Aorta (tissue), 5 donors: ENCODE data around the gene GPR33. TPM values are rescaled to one million over a fixed set of nuclear protein-coding genes. Genes with fewer than 3 reads are reported as not detected.

Experiments
- ATAC-seq: fragments of 200-7000 bp; cut with Tn5 transposase; one replicate; pipeline ENCODE4 v1.9.1; 2022; ENCODE audit warnings: moderate library complexity; ENCODE audit not compliant: low FRiP score
- DNase-seq, 2 donors: peaks; one replicate each; pipeline ENCODE4 v3.0.0-alpha.2; 2020
- H3K27ac ChIP-seq, 2 donors: one replicate each; pipeline ENCODE4 v1.5.1; 2013; ENCODE audit warnings: low read length in 2 of 2, mild to moderate bottlenecking in 2 of 2, moderate library complexity in 2 of 2, control low read depth in 1 of 2, inconsistent platforms in 1 of 2, low read depth in 1 of 2
- H3K27me3 ChIP-seq, 2 donors: one replicate each; pipeline ENCODE4 v1.6.1; 2013; ENCODE audit warnings: control low read depth in 1 of 2, low read length in 1 of 2, mild to moderate bottlenecking in 1 of 2, moderate library complexity in 1 of 2; ENCODE audit not compliant: insufficient read depth in 2 of 2, control insufficient read depth in 1 of 2
- H3K36me3 ChIP-seq, 2 donors: one replicate each; pipeline ENCODE4 v1.6.1; 2013; ENCODE audit warnings: control low read depth in 1 of 2, low read length in 1 of 2, mild to moderate bottlenecking in 1 of 2; ENCODE audit not compliant: insufficient read depth in 2 of 2, control insufficient read depth in 1 of 2
- H3K4me1 ChIP-seq, 2 donors: one replicate each; pipeline ENCODE4 v1.6.1; 2013; ENCODE audit warnings: low read length in 2 of 2, control low read depth in 1 of 2, mild to moderate bottlenecking in 1 of 2, moderate library complexity in 1 of 2; ENCODE audit not compliant: insufficient read depth in 2 of 2, control insufficient read depth in 1 of 2
- H3K4me3 ChIP-seq, 2 donors: one replicate each; pipeline ENCODE4 v1.5.1; 2013; ENCODE audit warnings: low read length in 2 of 2, control low read depth in 1 of 2, mild to moderate bottlenecking in 1 of 2
- H3K9me3 ChIP-seq: one replicate; pipeline ENCODE4 v1.6.1; 2013; ENCODE audit warnings: mild to moderate bottlenecking, low read length; ENCODE audit not compliant: control insufficient read depth
- WGBS, 2 donors: extraction: QIAGEN DNeasy Blood & Tissue Kit; methylation state at CpG; one replicate each; pipeline ENCODE4 v1.1.7; 2013; 5-methylcytosine and 5-hydroxymethylcytosine counted together
- intact Hi-C, 2 donors: fragments of 100-400 bp; cut with DNase I; formaldehyde crosslinking; loops; one replicate each; pipeline versions ENCODE4 v1.14.2 to v1.15.0; 2022
- polyA plus RNA-seq, 2 donors: library from polyadenylated mRNA; stranded (reverse); fragments of 200-250 nt; gene quantifications; one replicate each; pipeline ENCODE4 v1.2.3, GENCODE V29; 2013
- total RNA-seq, 2 donors: library from RNA; stranded (reverse); fragmentation: NEBNext Ultra II Directional; extraction: Animal tissue kit (Norgen Biotek cat#: 25700); gene quantifications; one replicate each; pipeline ENCODE4 v1.2.1, GENCODE V29; 2021
- donor health status: healthy with polysubstance abuse.
- donor health status: Bipolar disorder and iron deficiency.
- donor health status: DM: no; HTN: no; CAD: no.
- donor health status: DM: no; HTN: no; CAD: no.
- donor health status: DM: yes; HTN: yes; CAD: no.

GPR33 gene
- total and polyA plus RNA-seq, 4 donors: not detected

GRCh38 chr14:31505411-31505810 lies 17.6 kb upstream of the GPR33 start:
- peaks cover 2 to 7% of the 10 kb centered on the region in 2 donors for H3K4me1 ChIP-seq
- DNase-seq (no peak), ATAC-seq (no peak)
- intact Hi-C loops: loop anchor here in 1 of 2 donors (5.0 to 10.0 kb wide), 2 partner anchors 569 to 747 kb away; partner anchors contain the start of gene ARHGAP5
- WGBS, 2 donors: 3 to 7% methylated on average over 1 of the region's 1 CpG
- no peaks in the 10 kb centered on the region for H3K36me3 ChIP-seq
- H3K27ac ChIP-seq: no peak overlapping the region
- no peak overlapping the region for H3K4me3 ChIP-seq
- no peaks in the 10 kb centered on the region for H3K9me3 ChIP-seq
- no peaks in the 10 kb centered on the region for H3K27me3 ChIP-seq

- Histone ChIP-seq H3K36me3 (no peaks in the 10 kb centered on the region), H3K27ac (no peak overlapping the region), H3K4me1 (peaks cover 2 to 7% of the 10 kb centered on the region in 2 donors), H3K4me3 (no peak overlapping the region), H3K27me3 (no peaks in the 10 kb centered on the region), H3K9me3 (no peaks in the 10 kb centered on the region)
- DNase-seq (no peak), ATAC-seq (no peak)
- WGBS, 2 donors: 92 to 95% methylated on average over 2 of the region's 2 CpGs
- intact Hi-C loops: loop anchor here in 1 of 2 donors (10.0 kb wide), 1 partner anchor 573 kb away; the partner anchor contains the start of gene ARHGAP5
Measured at GRCh38 chr14:31501870-31502269, 14.0 kb upstream of the GPR33 start.

GRCh38 chr14:31492759-31493498 lies 5.1 kb upstream of the GPR33 start:
- WGBS, 2 donors: 93% methylated on average over 8 of the region's 8 CpGs
- H3K9me3 ChIP-seq: no peaks in the 10 kb centered on the region
- H3K27ac ChIP-seq: no peak overlapping the region
- ATAC-seq (no peak), DNase-seq (peak in 1 of 2 donors; percentile 66)
- H3K4me1 ChIP-seq: no peaks in the 10 kb centered on the region
- H3K36me3 ChIP-seq: no peaks in the 10 kb centered on the region
- no peaks in the 10 kb centered on the region for H3K27me3 ChIP-seq
- H3K4me3 ChIP-seq: no peak overlapping the region
- intact Hi-C loops: no loop called here

- H3K4me1 ChIP-seq: no peaks in the 10 kb centered on the region
- H3K9me3 ChIP-seq: no peaks in the 10 kb centered on the region
- H3K27me3 ChIP-seq: no peaks in the 10 kb centered on the region
- intact Hi-C loops: no loop called here
- H3K27ac ChIP-seq: no peak overlapping the region
- DNase-seq (no peak), ATAC-seq (no peak)
- H3K36me3 ChIP-seq: no peaks in the 10 kb centered on the region
- H3K4me3 ChIP-seq: no peak overlapping the region
Measured at GRCh38 chr14:31489691-31490090, 1.9 kb upstream of the GPR33 start.

GRCh38 chr14:31486764-31487163 lies 1.1 kb downstream of the GPR33 start:
- intact Hi-C loops: no loop called here
- 92% methylated on average over 2 of the region's 2 CpGs for WGBS, 2 donors
- ATAC-seq (no peak), DNase-seq (no peak)
- H3K4me3 ChIP-seq: no peak overlapping the region
- no peak overlapping the region for H3K27ac ChIP-seq
- no peaks in the 10 kb centered on the region for H3K4me1 ChIP-seq
- no peaks in the 10 kb centered on the region for H3K9me3 ChIP-seq
- H3K36me3 ChIP-seq: no peaks in the 10 kb centered on the region
- H3K27me3 ChIP-seq: no peaks in the 10 kb centered on the region

- no peak for DNase-seq
Measured at GRCh38 chr14:31484754-31485153, 3.1 kb downstream of the GPR33 start.

GRCh38 chr14:31480156-31480555 lies 7.7 kb downstream of the GPR33 start:
- ATAC-seq (no peak), DNase-seq (no peak)
- no peaks in the 10 kb centered on the region for H3K9me3 ChIP-seq
- no peaks in the 10 kb centered on the region for H3K36me3 ChIP-seq
- no peaks in the 10 kb centered on the region for H3K27me3 ChIP-seq
- peaks cover 0 to 3% of the 10 kb centered on the region in 2 donors for H3K4me1 ChIP-seq
- no peak overlapping the region for H3K4me3 ChIP-seq
- no peak overlapping the region for H3K27ac ChIP-seq
- 83 to 97% methylated on average over 4 of the region's 4 CpGs for WGBS, 2 donors
- intact Hi-C loops: no loop called here

More at GRCh38 chr14:31484754-31485153, 3.1 kb downstream of the GPR33 start:
- H3K36me3 ChIP-seq: no peaks in the 10 kb centered on the region
- H3K4me3 ChIP-seq: no peak overlapping the region
- ATAC-seq: no peak
- whole genome bisulfite sequencing, 2 donors: 85 to 87% methylated on average over 3 of the region's 3 CpGs
- H3K4me1 ChIP-seq: no peaks in the 10 kb centered on the region
- H3K27me3 ChIP-seq: no peaks in the 10 kb centered on the region
- no peaks in the 10 kb centered on the region for H3K9me3 ChIP-seq
- intact Hi-C loops: no loop called here
- H3K27ac ChIP-seq: no peak overlapping the region

- intact Hi-C loops: no loop called here
- DNase-seq (no peak), ATAC-seq (no peak)
- Histone ChIP-seq H3K4me3 (no peak overlapping the region), H3K4me1 (peaks cover 0 to 3% of the 10 kb centered on the region in 2 donors), H3K27me3 (no peaks in the 10 kb centered on the region), H3K9me3 (no peaks in the 10 kb centered on the region), H3K36me3 (no peaks in the 10 kb centered on the region), H3K27ac (no peak overlapping the region)
- WGBS, 2 donors: 87 to 89% methylated on average over 3 of the region's 3 CpGs
Measured at GRCh38 chr14:31479027-31479426, 8.8 kb downstream of the GPR33 start.

- H3K27me3 ChIP-seq: no peaks in the 10 kb centered on the region
- DNase-seq (no peak), ATAC-seq (no peak)
- no peaks in the 10 kb centered on the region for H3K9me3 ChIP-seq
- intact Hi-C loops: no loop called here
- H3K27ac ChIP-seq: no peak overlapping the region
- H3K4me3 ChIP-seq: no peak overlapping the region
- peaks cover 0 to 3% of the 10 kb centered on the region in 2 donors for H3K4me1 ChIP-seq
- WGBS, 2 donors: 20 to 28% methylated on average over 6 of the region's 6 CpGs
- H3K36me3 ChIP-seq: no peaks in the 10 kb centered on the region
Measured at GRCh38 chr14:31477248-31477647, 10.6 kb downstream of the GPR33 start.
